K562 (cell line): ENCODE measurements around the gene ZNF266. TPM values are rescaled to one million over a fixed set of nuclear protein-coding genes. Genes with fewer than 3 reads are reported as not detected.

Experiments used
- BCL6 ChIP-seq: fragments of 250-450 bp; sonication (Bioruptor Pico); IDR thresholded peaks from 2 replicates; pipeline ENCODE4 v1.4.0; 2020
- CEBPB ChIP-seq: fragments of 450-650 bp; IDR thresholded peaks from 2 replicates; pipeline ENCODE4 v1.6.1; 2016; ENCODE audit warnings: missing genetic modification characterization, missing compliant biosample characterization
- CGGBP1 ChIP-seq: fragments of 250-450 bp; sonication (Bioruptor Pico); IDR thresholded peaks from 2 replicates; pipeline ENCODE4 v1.9.0; 2021; ENCODE audit warnings: mild to moderate bottlenecking
- E2F6 ChIP-seq, 2 experiments: IDR thresholded peaks; 2 replicates each; pipeline ENCODE4 v1.6.1; 2011; ENCODE audit warnings: borderline replicate concordance in 1 of 2, control low read depth in 1 of 2, low read depth in 1 of 2, low read length in 1 of 2, mild to moderate bottlenecking in 1 of 2, mixed read lengths in 1 of 2, moderate library complexity in 1 of 2; ENCODE audit not compliant: insufficient read depth in 1 of 2, insufficient read length in 1 of 2, poor library complexity in 1 of 2, severe bottlenecking in 1 of 2; ENCODE audit errors: extremely low read depth in 1 of 2
- ELF4 ChIP-seq: fragments of 450-650 bp; formaldehyde crosslinking; IDR thresholded peaks from 2 replicates; pipeline ENCODE4 v1.4.0; 2022; ENCODE audit warnings: missing genetic modification characterization
- EP300 ChIP-seq: IDR thresholded peaks from 2 replicates; pipeline ENCODE4 v1.6.1; 2012; ENCODE audit warnings: low read length, improper control_type of control experiment
- ETV1 ChIP-seq: fragments of 450-650 bp; conservative IDR thresholded peaks from 2 replicates; pipeline ENCODE4 v1.6.1; 2016; ENCODE audit warnings: missing genetic modification characterization, control low read depth, low read depth, missing compliant biosample characterization
- GTF2E2 ChIP-seq: fragments of 200-800 bp; sonication (Bioruptor generic); IDR thresholded peaks from 2 replicates; pipeline ENCODE4 v1.6.1; 2016; ENCODE audit warnings: missing genetic modification characterization, missing compliant biosample characterization
- HNRNPH1 ChIP-seq: fragments of 200-400 bp; formaldehyde crosslinking; optimal IDR thresholded peaks from 2 replicates; pipeline ENCODE3; 2017; ENCODE audit warnings: low read depth, mild to moderate bottlenecking, low read length, moderate library complexity
- IRF2 ChIP-seq: sonication (generic); formaldehyde crosslinking; IDR thresholded peaks from 2 replicates; pipeline ENCODE4 v1.8.1; 2022; ENCODE audit warnings: mild to moderate bottlenecking, missing genetic modification reagents
- IRF9 ChIP-seq: fragments of 450-650 bp; IDR thresholded peaks from 2 replicates; pipeline ENCODE4 v1.6.1; 2016; ENCODE audit warnings: missing biosample characterization, missing genetic modification characterization
- NBN ChIP-seq: fragments of 450-650 bp; IDR thresholded peaks from 2 replicates; pipeline ENCODE4 v1.6.1; 2016; ENCODE audit warnings: low read depth, mild to moderate bottlenecking
- PTTG1 ChIP-seq: fragments of 450-650 bp; IDR thresholded peaks from 2 replicates; pipeline ENCODE4 v1.6.1; 2016; ENCODE audit warnings: low read depth, mild to moderate bottlenecking, missing genetic modification characterization, missing compliant biosample characterization
- TBP ChIP-seq: optimal IDR thresholded peaks from 2 replicates; pipeline ENCODE3; 2011; ENCODE audit warnings: low read depth, low read length, improper control_type of control experiment
- ZNF232 ChIP-seq: sonication (generic); formaldehyde crosslinking; IDR thresholded peaks from 2 replicates; pipeline ENCODE4 v1.8.0; 2022; ENCODE audit warnings: mild to moderate bottlenecking, missing genetic modification reagents
- ZNF431 ChIP-seq: sonication (generic); formaldehyde crosslinking; IDR thresholded peaks from 2 replicates; pipeline ENCODE4 v1.8.0; 2022; ENCODE audit warnings: mild to moderate bottlenecking, missing genetic modification reagents
- ZNF57 ChIP-seq: fragments of 450-650 bp; formaldehyde crosslinking; IDR thresholded peaks from 2 replicates; pipeline ENCODE4 v1.4.0; 2020; ENCODE audit warnings: mild to moderate bottlenecking, moderate library complexity
- ZNF696 ChIP-seq: fragments of 250-450 bp; sonication (Bioruptor Pico); conservative IDR thresholded peaks from 2 replicates; pipeline ENCODE4 v1.4.0; 2020; ENCODE audit warnings: mild to moderate bottlenecking, moderate library complexity
- ZNF707 ChIP-seq: fragments of 250-450 bp; sonication (Bioruptor Pico); conservative IDR thresholded peaks from 2 replicates; pipeline ENCODE4 v1.8.0; 2022; ENCODE audit warnings: inconsistent platforms, mild to moderate bottlenecking, moderate library complexity
- polyA plus RNA-seq, 8 experiments: library from polyadenylated mRNA; depleted of rRNA in 4 of 8; stranded (reverse) in 5 of 8; unstranded in 3 of 8; fragments of >200 nt; fragmentation: Nextera tagmentation in 2 of 8; fragmentation: Illumina TruSeq in 1 of 8; extraction: Ambion mirVana in 2 of 8; extraction: Trizol in 1 of 8; gene quantifications; 2 replicates each; pipeline versions ENCODE4 v1.2.1 to v1.2.3, GENCODE V29; 2011 to 2014; ENCODE audit warnings: inconsistent platforms in 1 of 8, missing spikeins in 1 of 8
- total RNA-seq, 7 experiments: library from RNA; depleted of rRNA in 6 of 7; stranded (reverse); fragments of >200 nt in 6 of 7; fragmentation: Illumina TruSeq in 2 of 7; extraction: Trizol in 2 of 7; gene quantifications; 2 replicates each; pipeline versions ENCODE4 v1.2.1 to v1.2.3, GENCODE V29; 2011 to 2021; ENCODE audit warnings: low replicate concordance in 1 of 7
- TF ChIP-seq, protein P1 (sequence below), 2 experiments: fragments of 250-450 bp in 1 of 2; fragments of 450-650 bp in 1 of 2; sonication (Bioruptor Pico) in 1 of 2; IDR thresholded peaks; 2 replicates each; pipeline versions ENCODE4 v1.6.1 to v1.8.0; 2016 to 2021; ENCODE audit warnings: mild to moderate bottlenecking in 2 of 2, moderate library complexity in 2 of 2, missing compliant biosample characterization in 1 of 2, missing genetic modification characterization in 1 of 2
- TF ChIP-seq, protein P2 (sequence below): sonication (generic); IDR thresholded peaks from 2 replicates; pipeline ENCODE4 v1.6.1; 2016
- TF ChIP-seq, protein P3 (sequence below): fragments of 450-650 bp; IDR thresholded peaks from 2 replicates; pipeline ENCODE4 v1.6.1; 2018; ENCODE audit warnings: mild to moderate bottlenecking, low read depth; ENCODE audit not compliant: partially characterized antibody

ZNF266 gene
- total and polyA plus RNA-seq, 9 of the 15 experiments (the other 6 are each of a cell fraction or from before 2014, with no cell fraction given), result 5.9 to 40.9 (median 20.3) TPM

DNA sequence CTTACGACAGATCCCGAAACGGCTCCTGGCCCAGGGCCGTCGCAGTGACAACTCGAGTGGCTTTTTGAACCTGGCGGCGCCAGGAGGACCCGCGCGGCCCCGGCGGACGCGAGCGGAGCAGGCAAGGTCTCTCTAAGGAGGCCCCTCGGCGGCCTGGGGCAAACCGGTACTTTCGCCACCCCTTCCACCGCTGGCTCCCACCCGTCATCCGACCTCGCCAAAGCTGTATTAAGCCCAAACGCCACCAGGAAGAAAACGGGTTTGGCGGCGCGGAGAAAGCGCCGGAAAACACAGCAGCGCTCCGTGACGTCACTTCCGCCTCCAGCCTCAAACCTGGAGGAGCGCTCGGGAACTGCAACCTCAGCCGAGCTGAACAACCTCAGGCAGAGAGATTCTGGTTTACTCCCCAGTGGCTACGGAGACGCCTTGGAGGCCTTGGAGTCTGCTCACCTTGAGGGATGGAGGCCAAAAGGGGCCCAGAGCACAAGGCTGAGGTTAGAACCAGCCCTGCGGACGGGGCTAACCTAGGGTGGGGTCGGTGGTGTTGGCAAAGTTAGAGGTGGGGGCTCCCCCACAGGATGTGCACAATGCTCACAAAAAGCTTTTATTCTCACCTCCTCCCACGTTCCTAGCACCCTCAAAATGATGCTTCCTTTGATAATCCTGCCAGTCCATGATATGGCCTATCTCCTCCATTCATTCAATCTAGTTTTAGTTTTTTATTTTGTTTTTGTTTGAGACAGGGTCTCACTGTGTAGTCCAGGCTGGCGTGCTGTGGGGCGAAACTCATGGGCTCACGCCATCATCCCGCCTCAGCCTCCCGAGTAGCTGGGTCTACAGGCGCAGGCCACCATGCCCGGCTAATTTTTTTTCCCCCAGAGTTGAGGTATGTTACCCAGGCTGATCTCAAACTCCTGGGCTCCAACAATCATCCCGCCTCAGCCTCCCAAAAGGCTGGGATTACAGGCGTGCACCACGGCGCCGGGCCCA lies at the start of gene ZNF266 (continued):
- TF ChIP-seq CGGBP1 (CRISPR knock-in tag) (no peak), GTF2E2 (no peak; the same call in 1 of the 2 replicates), ZNF707 (no peak), NBN (peak; percentile 96), E2F6 (IDR thresholded peaks at IDR 0.05; ENCODE audit: borderline replicate concordance in 1 of 2, extremely low read depth in 1 of 2, insufficient read depth in 1 of 2, insufficient read length in 1 of 2, low read depth in 1 of 2, low read length in 1 of 2, poor library complexity in 1 of 2, severe bottlenecking in 1 of 2) (peak; percentile 27 to 54), ZNF232 (CRISPR knock-in tag) (no peak), ZNF696 (CRISPR knock-in tag) (no peak), CEBPB (no peak), EP300 (peak; percentile 20; the same call in 1 of the 2 replicates), IRF9 (tag) (no peak), ETV1 (peak; percentile 92), PTTG1 (tag) (no peak), IRF2 (CRISPR knock-in tag) (no peak), HNRNPH1 (no peak), TBP (peak; percentile 77), ZNF57 (no peak), ELF4 (CRISPR knock-in tag) (no peak), BCL6 (no peak), ZNF431 (CRISPR knock-in tag) (no peak)
- TF ChIP-seq, protein P1, sequence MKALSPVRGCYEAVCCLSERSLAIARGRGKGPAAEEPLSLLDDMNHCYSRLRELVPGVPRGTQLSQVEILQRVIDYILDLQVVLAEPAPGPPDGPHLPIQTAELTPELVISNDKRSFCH (CRISPR knock-in tag; IDR thresholded peaks at IDR 0.05), result no peak
- TF ChIP-seq, protein P1 (tag; IDR thresholded peaks at IDR 0.05), result 0 out of 2 replicates have a peak, but pooled peaks have one; percentile 42
- TF ChIP-seq, protein P2, sequence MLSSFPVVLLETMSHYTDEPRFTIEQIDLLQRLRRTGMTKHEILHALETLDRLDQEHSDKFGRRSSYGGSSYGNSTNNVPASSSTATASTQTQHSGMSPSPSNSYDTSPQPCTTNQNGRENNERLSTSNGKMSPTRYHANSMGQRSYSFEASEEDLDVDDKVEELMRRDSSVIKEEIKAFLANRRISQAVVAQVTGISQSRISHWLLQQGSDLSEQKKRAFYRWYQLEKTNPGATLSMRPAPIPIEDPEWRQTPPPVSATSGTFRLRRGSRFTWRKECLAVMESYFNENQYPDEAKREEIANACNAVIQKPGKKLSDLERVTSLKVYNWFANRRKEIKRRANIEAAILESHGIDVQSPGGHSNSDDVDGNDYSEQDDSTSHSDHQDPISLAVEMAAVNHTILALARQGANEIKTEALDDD, result no peak
- TF ChIP-seq, protein P3, sequence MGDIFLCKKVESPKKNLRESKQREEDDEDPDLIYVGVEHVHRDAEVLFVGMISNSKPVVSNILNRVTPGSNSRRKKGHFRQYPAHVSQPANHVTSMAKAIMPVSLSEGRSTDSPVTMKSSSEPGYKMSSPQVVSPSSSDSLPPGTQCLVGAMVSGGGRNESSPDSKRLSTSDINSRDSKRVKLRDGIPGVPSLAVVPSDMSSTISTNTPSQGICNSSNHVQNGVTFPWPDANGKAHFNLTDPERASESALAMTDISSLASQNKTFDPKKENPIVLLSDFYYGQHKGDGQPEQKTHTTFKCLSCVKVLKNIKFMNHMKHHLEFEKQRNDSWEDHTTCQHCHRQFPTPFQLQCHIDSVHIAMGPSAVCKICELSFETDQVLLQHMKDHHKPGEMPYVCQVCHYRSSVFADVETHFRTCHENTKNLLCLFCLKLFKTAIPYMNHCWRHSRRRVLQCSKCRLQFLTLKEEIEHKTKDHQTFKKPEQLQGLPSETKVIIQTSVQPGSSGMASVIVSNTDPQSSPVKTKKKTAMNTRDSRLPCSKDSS, result no peak
